ENCODE data around the gene TENT5C. TPM values are rescaled to one million over a fixed set of nuclear protein-coding genes. Genes with fewer than 3 reads are reported as not detected.

TENT5C gene
- total and polyA plus RNA-seq, 8 donors = 11.6 to 25.8 (median 15.9) TPM

- peaks cover 9 to 31% of the 10 kb centered on the region in 2 donors for H3K4me1 ChIP-seq
- intact Hi-C loops (cut with DNase I) = no loop called here
- peak overlapping the region; percentile 82 for H3K4me3 ChIP-seq
- H3K9me3 ChIP-seq = no peaks in the 10 kb centered on the region
- TF ChIP-seq, protein P1, sequence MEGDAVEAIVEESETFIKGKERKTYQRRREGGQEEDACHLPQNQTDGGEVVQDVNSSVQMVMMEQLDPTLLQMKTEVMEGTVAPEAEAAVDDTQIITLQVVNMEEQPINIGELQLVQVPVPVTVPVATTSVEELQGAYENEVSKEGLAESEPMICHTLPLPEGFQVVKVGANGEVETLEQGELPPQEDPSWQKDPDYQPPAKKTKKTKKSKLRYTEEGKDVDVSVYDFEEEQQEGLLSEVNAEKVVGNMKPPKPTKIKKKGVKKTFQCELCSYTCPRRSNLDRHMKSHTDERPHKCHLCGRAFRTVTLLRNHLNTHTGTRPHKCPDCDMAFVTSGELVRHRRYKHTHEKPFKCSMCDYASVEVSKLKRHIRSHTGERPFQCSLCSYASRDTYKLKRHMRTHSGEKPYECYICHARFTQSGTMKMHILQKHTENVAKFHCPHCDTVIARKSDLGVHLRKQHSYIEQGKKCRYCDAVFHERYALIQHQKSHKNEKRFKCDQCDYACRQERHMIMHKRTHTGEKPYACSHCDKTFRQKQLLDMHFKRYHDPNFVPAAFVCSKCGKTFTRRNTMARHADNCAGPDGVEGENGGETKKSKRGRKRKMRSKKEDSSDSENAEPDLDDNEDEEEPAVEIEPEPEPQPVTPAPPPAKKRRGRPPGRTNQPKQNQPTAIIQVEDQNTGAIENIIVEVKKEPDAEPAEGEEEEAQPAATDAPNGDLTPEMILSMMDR (IDR thresholded peaks at IDR 0.05) = no peak
- peak overlapping the region; percentile 74 to 81 for H3K27ac ChIP-seq
- no peaks in the 10 kb centered on the region for H3K36me3 ChIP-seq
- DNase-seq = peak in 1 of 4 donors; percentile 83
- peak; percentile 34 for ATAC-seq
- H3K27me3 ChIP-seq = peaks cover 0 to 11% of the 10 kb centered on the region in 2 donors
Measured at GRCh38 chr1:117605164-117605773, 579 bp upstream of the TENT5C start.

DNA sequence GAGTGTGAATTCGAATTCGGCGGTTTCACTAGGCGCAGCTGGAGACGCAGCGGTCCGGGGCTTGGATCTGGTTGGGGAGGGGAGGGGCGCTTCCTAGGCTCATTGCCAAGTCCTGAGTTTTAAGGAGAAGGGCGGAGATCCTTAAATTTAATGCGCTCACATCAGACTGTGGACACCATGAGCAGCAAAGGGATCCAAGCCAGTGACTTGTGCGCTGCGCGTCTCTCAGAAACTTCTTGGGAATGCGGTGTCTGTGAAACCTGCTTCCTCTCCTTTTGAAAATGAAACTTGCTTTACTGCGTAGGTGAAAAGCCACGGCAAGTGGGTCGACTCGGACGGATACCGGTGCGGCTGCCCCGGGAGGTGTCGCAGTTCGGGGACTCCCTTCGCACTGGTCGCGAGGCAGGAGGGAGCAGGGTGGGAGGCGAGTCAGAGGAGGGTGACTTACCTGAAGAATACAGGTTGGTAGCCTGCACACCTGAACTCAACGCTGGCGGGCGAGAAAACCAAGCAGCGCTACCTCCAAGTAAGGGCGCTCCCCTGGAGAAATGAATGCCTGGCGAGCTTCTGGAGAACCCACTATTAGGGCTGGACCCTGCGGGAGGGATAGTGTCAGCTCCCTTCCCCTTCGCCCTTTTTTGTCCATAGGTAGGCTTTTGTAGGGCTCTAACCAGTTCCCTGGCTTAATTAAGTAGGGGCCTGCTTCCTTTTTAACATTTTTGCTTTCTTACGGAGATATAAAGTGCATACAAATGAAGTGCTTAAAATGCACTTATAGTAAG, 992 bp downstream of the TENT5C start:
- Histone ChIP-seq H3K27ac (peak overlapping the region; percentile 54 to 81), H3K36me3 (no peaks in the 10 kb centered on the region), H3K4me3 (peak overlapping the region; percentile 82), H3K4me1 (peaks cover 9 to 31% of the 10 kb centered on the region in 2 donors), H3K27me3 (peaks cover 0 to 11% of the 10 kb centered on the region in 2 donors), H3K9me3 (no peaks in the 10 kb centered on the region)
- intact Hi-C loops (cut with DNase I) = no loop called here
- TF ChIP-seq, protein P1 (IDR thresholded peaks at IDR 0.05) = no peak
- peak in 3 of 4 donors; percentile 53 to 83 (median 57) for DNase-seq
- peak; percentile 15 for ATAC-seq

GRCh38 chr1:117607471-117607870, 1.6 kb downstream of the TENT5C start:
- Histone ChIP-seq H3K9me3 (no peaks in the 10 kb centered on the region), H3K36me3 (no peaks in the 10 kb centered on the region), H3K4me1 (peaks cover 9 to 36% of the 10 kb centered on the region in 2 donors), H3K27ac (peak overlapping the region; percentile 54 to 81), H3K27me3 (peaks cover 0 to 11% of the 10 kb centered on the region in 2 donors), H3K4me3 (peak overlapping the region; percentile 82)
- intact Hi-C loops (cut with DNase I) = no loop called here
- DNase-seq (no peak), ATAC-seq (peak; percentile 3)
- TF ChIP-seq, protein P1 (IDR thresholded peaks at IDR 0.05) = no peak

- TF ChIP-seq, protein P1 (IDR thresholded peaks at IDR 0.05) = no peak
- peaks cover 9 to 43% of the 10 kb centered on the region in 2 donors for H3K4me1 ChIP-seq
Measured at GRCh38 chr1:117608115-117608615, 2.3 kb downstream of the TENT5C start.

DNA sequence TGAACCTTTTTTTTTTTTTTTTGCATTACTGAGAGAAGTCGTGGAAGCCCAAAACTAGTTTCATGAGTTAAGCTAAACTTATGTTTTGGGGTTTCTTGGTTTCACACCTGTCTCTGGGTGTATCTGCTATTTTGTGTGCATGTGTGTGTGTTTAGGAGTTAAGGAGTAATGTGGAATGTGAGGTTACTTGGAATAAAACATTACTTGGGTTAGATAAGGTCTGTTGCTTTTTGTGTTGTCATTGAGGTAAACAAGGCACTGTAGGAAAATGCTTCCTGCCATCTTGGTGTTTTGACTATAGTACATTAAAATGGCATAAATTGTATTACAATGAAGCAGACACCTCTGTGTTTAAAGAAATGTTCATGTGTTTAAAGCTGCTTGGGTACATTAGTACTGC, 2.9 kb downstream of the TENT5C start:
- TF ChIP-seq, protein P1 (IDR thresholded peaks at IDR 0.05) = no peak
- intact Hi-C loops (cut with DNase I) = no loop called here
- peaks cover 0 to 11% of the 10 kb centered on the region in 2 donors for H3K27me3 ChIP-seq
- no peak overlapping the region for H3K4me3 ChIP-seq
- no peaks in the 10 kb centered on the region for H3K9me3 ChIP-seq
- no peak for DNase-seq
- no peak for ATAC-seq
- peaks cover 9 to 49% of the 10 kb centered on the region in 2 donors for H3K4me1 ChIP-seq
- H3K36me3 ChIP-seq = no peaks in the 10 kb centered on the region
- no peak overlapping the region for H3K27ac ChIP-seq

More at GRCh38 chr1:117608115-117608615, 2.3 kb downstream of the TENT5C start:
- no peaks in the 10 kb centered on the region for H3K9me3 ChIP-seq
- no peak for DNase-seq
- peak overlapping the region in 1 of 2 donors; percentile 81 for H3K27ac ChIP-seq
- H3K4me3 ChIP-seq = peak overlapping the region in 1 of 2 donors; percentile 82
- no peaks in the 10 kb centered on the region for H3K36me3 ChIP-seq
- intact Hi-C loops (cut with DNase I) = no loop called here
- H3K27me3 ChIP-seq = peaks cover 0 to 11% of the 10 kb centered on the region in 2 donors
- ATAC-seq = no peak
